ENCODE results near the gene NFU1. TPM values are rescaled to one million over a fixed set of nuclear protein-coding genes. Genes with fewer than 3 reads are reported as not detected.

The NFU1 gene
- total and polyA plus RNA-seq, 9 of the 15 experiments (the other 6 are each of a cell fraction or from before 2014, with no cell fraction given), result 33.3 to 61.8 (median 53.7) TPM

- TF ChIP-seq MBD1 (CRISPR knock-in tag; IDR thresholded peaks at IDR 0.05), result no peak
- TF ChIP-seq SIN3B (IDR thresholded peaks at IDR 0.05; ENCODE audit: low read depth), result no peak
- TF ChIP-seq, protein P1, sequence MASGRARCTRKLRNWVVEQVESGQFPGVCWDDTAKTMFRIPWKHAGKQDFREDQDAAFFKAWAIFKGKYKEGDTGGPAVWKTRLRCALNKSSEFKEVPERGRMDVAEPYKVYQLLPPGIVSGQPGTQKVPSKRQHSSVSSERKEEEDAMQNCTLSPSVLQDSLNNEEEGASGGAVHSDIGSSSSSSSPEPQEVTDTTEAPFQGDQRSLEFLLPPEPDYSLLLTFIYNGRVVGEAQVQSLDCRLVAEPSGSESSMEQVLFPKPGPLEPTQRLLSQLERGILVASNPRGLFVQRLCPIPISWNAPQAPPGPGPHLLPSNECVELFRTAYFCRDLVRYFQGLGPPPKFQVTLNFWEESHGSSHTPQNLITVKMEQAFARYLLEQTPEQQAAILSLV (tag; IDR thresholded peaks at IDR 0.05), result peak; percentile 84
- peak; percentile 81 for TF ChIP-seq DDX20 (tag; IDR thresholded peaks at IDR 0.05; ENCODE audit: low read depth)
- TF ChIP-seq, protein P2, sequence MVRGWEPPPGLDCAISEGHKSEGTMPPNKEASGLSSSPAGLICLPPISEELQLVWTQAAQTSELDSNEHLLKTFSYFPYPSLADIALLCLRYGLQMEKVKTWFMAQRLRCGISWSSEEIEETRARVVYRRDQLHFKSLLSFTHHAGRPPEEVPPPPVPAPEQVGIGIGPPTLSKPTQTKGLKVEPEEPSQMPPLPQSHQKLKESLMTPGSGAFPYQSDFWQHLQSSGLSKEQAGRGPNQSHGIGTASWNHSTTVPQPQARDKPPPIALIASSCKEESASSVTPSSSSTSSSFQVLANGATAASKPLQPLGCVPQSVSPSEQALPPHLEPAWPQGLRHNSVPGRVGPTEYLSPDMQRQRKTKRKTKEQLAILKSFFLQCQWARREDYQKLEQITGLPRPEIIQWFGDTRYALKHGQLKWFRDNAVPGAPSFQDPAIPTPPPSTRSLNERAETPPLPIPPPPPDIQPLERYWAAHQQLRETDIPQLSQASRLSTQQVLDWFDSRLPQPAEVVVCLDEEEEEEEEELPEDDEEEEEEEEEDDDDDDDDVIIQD (CRISPR knock-in tag; IDR thresholded peaks at IDR 0.05), result no peak
- peak; percentile 90 for TF ChIP-seq PTRF (tag; IDR thresholded peaks at IDR 0.05)
- TF ChIP-seq GTF2A2 (tag; IDR thresholded peaks at IDR 0.05), result peak; percentile 52; the same call in 1 of the 2 replicates
- TF ChIP-seq TSHZ1 (CRISPR knock-in tag; IDR thresholded peaks at IDR 0.05), result no peak
- TF ChIP-seq RB1 (IDR thresholded peaks at IDR 0.05; ENCODE audit: low read depth), result no peak
- TF ChIP-seq NCOA4 (IDR thresholded peaks at IDR 0.05; ENCODE audit: partially characterized antibody), result no peak
- no peak for TF ChIP-seq ZNF551 (CRISPR knock-in tag; IDR thresholded peaks at IDR 0.05)
- TF ChIP-seq ZNF311 (CRISPR knock-in tag; IDR thresholded peaks at IDR 0.05), result peak; percentile 87
- no peak for TF ChIP-seq CBX8 (IDR thresholded peaks at IDR 0.05; ENCODE audit: borderline replicate concordance, extremely low read depth, low read depth, low read length, poor library complexity, severe bottlenecking)
- peak; percentile 86 for TF ChIP-seq MEF2D (tag; conservative IDR thresholded peaks at IDR 0.05; ENCODE audit: low read depth)
- TF ChIP-seq ZNF584 (CRISPR knock-in tag; IDR thresholded peaks at IDR 0.05; ENCODE audit: low read depth), result peak; percentile 62; the same call in 1 of the 2 replicates
- TF ChIP-seq, protein P3, sequence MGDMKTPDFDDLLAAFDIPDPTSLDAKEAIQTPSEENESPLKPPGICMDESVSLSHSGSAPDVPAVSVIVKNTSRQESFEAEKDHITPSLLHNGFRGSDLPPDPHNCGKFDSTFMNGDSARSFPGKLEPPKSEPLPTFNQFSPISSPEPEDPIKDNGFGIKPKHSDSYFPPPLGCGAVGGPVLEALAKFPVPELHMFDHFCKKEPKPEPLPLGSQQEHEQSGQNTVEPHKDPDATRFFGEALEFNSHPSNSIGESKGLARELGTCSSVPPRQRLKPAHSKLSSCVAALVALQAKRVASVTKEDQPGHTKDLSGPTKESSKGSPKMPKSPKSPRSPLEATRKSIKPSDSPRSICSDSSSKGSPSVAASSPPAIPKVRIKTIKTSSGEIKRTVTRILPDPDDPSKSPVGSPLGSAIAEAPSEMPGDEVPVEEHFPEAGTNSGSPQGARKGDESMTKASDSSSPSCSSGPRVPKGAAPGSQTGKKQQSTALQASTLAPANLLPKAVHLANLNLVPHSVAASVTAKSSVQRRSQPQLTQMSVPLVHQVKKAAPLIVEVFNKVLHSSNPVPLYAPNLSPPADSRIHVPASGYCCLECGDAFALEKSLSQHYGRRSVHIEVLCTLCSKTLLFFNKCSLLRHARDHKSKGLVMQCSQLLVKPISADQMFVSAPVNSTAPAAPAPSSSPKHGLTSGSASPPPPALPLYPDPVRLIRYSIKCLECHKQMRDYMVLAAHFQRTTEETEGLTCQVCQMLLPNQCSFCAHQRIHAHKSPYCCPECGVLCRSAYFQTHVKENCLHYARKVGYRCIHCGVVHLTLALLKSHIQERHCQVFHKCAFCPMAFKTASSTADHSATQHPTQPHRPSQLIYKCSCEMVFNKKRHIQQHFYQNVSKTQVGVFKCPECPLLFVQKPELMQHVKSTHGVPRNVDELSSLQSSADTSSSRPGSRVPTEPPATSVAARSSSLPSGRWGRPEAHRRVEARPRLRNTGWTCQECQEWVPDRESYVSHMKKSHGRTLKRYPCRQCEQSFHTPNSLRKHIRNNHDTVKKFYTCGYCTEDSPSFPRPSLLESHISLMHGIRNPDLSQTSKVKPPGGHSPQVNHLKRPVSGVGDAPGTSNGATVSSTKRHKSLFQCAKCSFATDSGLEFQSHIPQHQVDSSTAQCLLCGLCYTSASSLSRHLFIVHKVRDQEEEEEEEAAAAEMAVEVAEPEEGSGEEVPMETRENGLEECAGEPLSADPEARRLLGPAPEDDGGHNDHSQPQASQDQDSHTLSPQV (IDR thresholded peaks at IDR 0.05), result peak; percentile 90
Observed at GRCh38 chr2:69452687-69453086, 15.5 kb upstream of the NFU1 start (continued).

Measured in K562 (cell line).